SU-DHL-6 (cell line): ENCODE measurements around the gene ASL.
"Not testable (repeated sequence)": the region's sequence is repeated elsewhere in the genome, so short reads cannot be mapped to it uniquely, and the experiment has no call there.

Experiments used
- H2AFZ ChIP-seq: fragments of 200-600 bp; sonication (generic); 2 replicates; pipeline ENCODE4 v1.6.1; 2014; ENCODE audit warnings: low read depth, mild to moderate bottlenecking, moderate library complexity, mixed read lengths, antibody characterized with exemption, low read length; ENCODE audit not compliant: severe bottlenecking
- H3F3A ChIP-seq: fragments of 200-600 bp; shearing (Covaris generic); 2 replicates; pipeline ENCODE4 v1.6.0; 2016; ENCODE audit warnings: antibody characterized with exemption, mild to moderate bottlenecking; ENCODE audit not compliant: insufficient read depth
- H3K27ac ChIP-seq: fragments of 200-600 bp; sonication (generic); 2 replicates; pipeline ENCODE4 v1.5.1; 2016; ENCODE audit warnings: low read depth, mild to moderate bottlenecking, low read length, moderate library complexity, mixed read lengths
- H3K27me3 ChIP-seq: fragments of 200-600 bp; sonication (generic), shearing (Covaris generic); 2 replicates; pipeline ENCODE4 v1.6.0; 2014; ENCODE audit warnings: mild to moderate bottlenecking, low read length
- H3K36me3 ChIP-seq: fragments of 200-600 bp; sonication (generic); 2 replicates; pipeline ENCODE4 v1.6.1; 2014; ENCODE audit warnings: mild to moderate bottlenecking, low read length, mixed read lengths
- H3K4me2 ChIP-seq: fragments of 300-600, 200-600 bp; shearing (Covaris generic), sonication (generic); 2 replicates; pipeline ENCODE4 v1.6.0; 2014; ENCODE audit warnings: low read length, low read depth, mild to moderate bottlenecking; ENCODE audit not compliant: poor library complexity, severe bottlenecking
- H3K4me3 ChIP-seq: fragments of 200-600 bp; sonication (generic); 2 replicates; pipeline ENCODE4 v1.5.1; 2014; ENCODE audit warnings: antibody characterized with exemption, low read length, mild to moderate bottlenecking, mixed read lengths; ENCODE audit not compliant: insufficient read depth, poor library complexity, severe bottlenecking
- H3K79me2 ChIP-seq: fragments of 200-600 bp; sonication (generic); 2 replicates; pipeline ENCODE4 v1.6.1; 2014; ENCODE audit warnings: mild to moderate bottlenecking, low read length, moderate library complexity; ENCODE audit not compliant: insufficient read depth
- H3K9ac ChIP-seq: fragments of 200-600 bp; sonication (generic); 2 replicates; pipeline ENCODE4 v1.7.0; 2014; ENCODE audit warnings: mild to moderate bottlenecking, low read length
- H3K9me2 ChIP-seq: fragments of 200-600 bp; sonication (generic); replicated peaks from 2 replicates; pipeline ENCODE4 v1.6.1; 2014; ENCODE audit warnings: low read length; ENCODE audit not compliant: insufficient read depth
- H3K9me3 ChIP-seq: fragments of 200-600 bp; sonication (generic); 2 replicates; pipeline ENCODE4 v1.6.1; 2014; ENCODE audit warnings: low read length, mixed read lengths; ENCODE audit not compliant: insufficient read depth
- H4K20me1 ChIP-seq: fragments of 200-600 bp; sonication (generic); 2 replicates; pipeline ENCODE4 v1.6.1; 2014; ENCODE audit warnings: low read depth, mild to moderate bottlenecking, antibody characterized with exemption, low read length, moderate library complexity, mixed read lengths
- EZH2phosphoT487 ChIP-seq: fragments of 200-600 bp; sonication (generic), shearing (Covaris generic); conservative IDR thresholded peaks from 2 replicates; pipeline ENCODE4 v1.6.1; 2018; ENCODE audit warnings: mild to moderate bottlenecking, antibody characterized with exemption, low read length, moderate library complexity, mixed read lengths
- TF ChIP-seq, protein P1 (sequence below): fragments of 200-600 bp; sonication (generic); IDR thresholded peaks from one replicate; pipeline ENCODE4 v1.5.1; 2017; ENCODE audit warnings: antibody characterized with exemption, mild to moderate bottlenecking, low read length, moderate library complexity; ENCODE audit not compliant: insufficient read depth, poor library complexity, severe bottlenecking

ASL gene

DNA sequence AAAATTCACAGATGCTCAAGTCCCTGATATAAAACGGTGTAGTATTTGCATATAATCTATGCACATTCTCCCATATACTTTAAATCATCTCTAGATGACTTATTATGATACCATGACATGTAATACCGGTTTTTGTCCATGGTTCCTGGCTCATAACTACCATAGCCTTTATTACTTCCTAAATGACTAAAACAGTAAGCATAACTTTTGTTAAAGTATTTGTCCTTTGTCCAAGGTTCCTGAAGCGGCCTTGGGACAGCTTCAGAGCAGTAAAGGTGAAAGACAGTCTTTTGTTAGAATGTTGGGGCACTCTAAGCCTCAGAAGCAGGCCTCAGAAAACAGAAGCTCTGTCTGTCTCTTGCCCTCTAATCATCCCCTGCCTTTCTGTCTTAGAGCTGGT is 43.0 kb downstream of the ASL start:
- H4K20me1 ChIP-seq, result peaks cover 37% of the 10 kb centered on the region; the same call in 1 of the 2 replicates
- H3K4me2 ChIP-seq, result no peak overlapping the region
- no peak overlapping the region for H3K9ac ChIP-seq

DNA sequence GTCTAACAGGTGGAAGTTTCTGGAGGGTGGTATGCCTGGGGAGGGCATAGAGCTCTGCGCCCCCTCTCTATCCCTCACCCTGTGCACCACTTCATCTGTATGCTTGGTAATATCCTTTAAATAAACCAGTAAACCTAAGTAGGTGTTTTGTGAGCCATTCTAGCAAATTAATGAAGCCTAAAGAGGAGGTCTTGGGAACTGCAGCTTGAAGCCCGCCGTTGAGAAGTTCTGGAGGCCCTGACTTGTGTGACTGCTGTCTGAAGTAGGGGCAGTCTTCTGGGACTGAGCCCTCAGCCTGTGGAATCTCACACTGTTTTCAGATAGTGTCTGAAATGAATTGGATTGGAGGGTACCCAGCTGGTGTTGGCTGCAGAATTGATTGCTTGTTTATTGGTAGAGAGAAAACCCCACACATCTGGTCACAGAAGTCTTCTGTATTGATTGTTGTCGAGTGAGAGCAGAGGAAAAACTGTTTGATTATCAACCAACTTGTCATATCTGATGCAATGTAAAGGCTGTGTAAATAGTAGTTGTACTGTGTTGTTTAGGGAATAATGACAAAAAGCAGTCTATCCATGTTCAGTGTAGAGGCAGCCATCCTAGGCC is 43.7 kb downstream of the ASL start:
- no peak overlapping the region for H3K9ac ChIP-seq
- H3K4me2 ChIP-seq, result no peak overlapping the region
- peaks cover 37% of the 10 kb centered on the region; the same call in 1 of the 2 replicates for H4K20me1 ChIP-seq

More for the DNA sequence above, 43.0 kb downstream of the ASL start:
- H3K27ac ChIP-seq, result no peak overlapping the region
- peaks cover 14% of the 10 kb centered on the region; the same call in 1 of the 2 replicates for H3K36me3 ChIP-seq
- TF ChIP-seq EZH2phosphoT487, result no peak
- TF ChIP-seq, protein P1, sequence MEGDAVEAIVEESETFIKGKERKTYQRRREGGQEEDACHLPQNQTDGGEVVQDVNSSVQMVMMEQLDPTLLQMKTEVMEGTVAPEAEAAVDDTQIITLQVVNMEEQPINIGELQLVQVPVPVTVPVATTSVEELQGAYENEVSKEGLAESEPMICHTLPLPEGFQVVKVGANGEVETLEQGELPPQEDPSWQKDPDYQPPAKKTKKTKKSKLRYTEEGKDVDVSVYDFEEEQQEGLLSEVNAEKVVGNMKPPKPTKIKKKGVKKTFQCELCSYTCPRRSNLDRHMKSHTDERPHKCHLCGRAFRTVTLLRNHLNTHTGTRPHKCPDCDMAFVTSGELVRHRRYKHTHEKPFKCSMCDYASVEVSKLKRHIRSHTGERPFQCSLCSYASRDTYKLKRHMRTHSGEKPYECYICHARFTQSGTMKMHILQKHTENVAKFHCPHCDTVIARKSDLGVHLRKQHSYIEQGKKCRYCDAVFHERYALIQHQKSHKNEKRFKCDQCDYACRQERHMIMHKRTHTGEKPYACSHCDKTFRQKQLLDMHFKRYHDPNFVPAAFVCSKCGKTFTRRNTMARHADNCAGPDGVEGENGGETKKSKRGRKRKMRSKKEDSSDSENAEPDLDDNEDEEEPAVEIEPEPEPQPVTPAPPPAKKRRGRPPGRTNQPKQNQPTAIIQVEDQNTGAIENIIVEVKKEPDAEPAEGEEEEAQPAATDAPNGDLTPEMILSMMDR, result no peak
- H3K79me2 ChIP-seq, result peaks cover 89% of the 10 kb centered on the region
- H3K27me3 ChIP-seq, result no peaks in the 10 kb centered on the region
- H3K4me3 ChIP-seq, result no peak overlapping the region
- peaks cover 6% of the 10 kb centered on the region for H3F3A ChIP-seq
- no peaks in the 10 kb centered on the region for H3K9me2 ChIP-seq
- no peak overlapping the region for H2AFZ ChIP-seq
- H3K9me3 ChIP-seq, result no peaks in the 10 kb centered on the region

DNA sequence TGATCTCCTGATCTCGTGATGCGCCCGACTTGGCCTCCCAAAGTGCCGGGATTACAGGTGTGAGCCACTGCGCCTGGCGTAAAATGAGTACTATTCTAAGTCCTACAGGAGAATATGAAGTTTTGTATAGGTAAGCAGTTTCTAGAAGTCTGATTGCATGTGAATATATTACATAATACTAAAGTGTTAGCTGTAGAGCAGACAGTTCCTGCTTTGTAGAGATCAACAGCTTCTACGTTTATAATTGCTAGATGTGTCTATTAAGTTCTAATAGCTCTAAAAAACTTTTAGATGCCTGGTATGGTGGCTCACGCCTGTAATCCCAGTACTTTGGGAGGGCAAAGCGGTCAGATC is 47.5 kb downstream of the ASL start:
- Histone ChIP-seq H3F3A (peaks cover 6% of the 10 kb centered on the region), H3K4me2 (no peak overlapping the region), H3K27ac (no peak overlapping the region), H3K36me3 (peaks cover 14% of the 10 kb centered on the region; the same call in 1 of the 2 replicates), H3K9me2 (no peaks in the 10 kb centered on the region), H3K9me3 (no peaks in the 10 kb centered on the region), H3K9ac (no peak overlapping the region), H3K4me3 (no peak overlapping the region), H4K20me1 (peaks cover 57% of the 10 kb centered on the region), H3K27me3 (no peaks in the 10 kb centered on the region), H2AFZ (no peak overlapping the region), H3K79me2 (peaks cover 97% of the 10 kb centered on the region)
- no peak for TF ChIP-seq EZH2phosphoT487
- TF ChIP-seq, protein P1, result no peak

More for the DNA sequence above, 43.7 kb downstream of the ASL start:
- H3K79me2 ChIP-seq, result peaks cover 94% of the 10 kb centered on the region
- no peak overlapping the region for H3K27ac ChIP-seq
- H3K27me3 ChIP-seq, result no peaks in the 10 kb centered on the region
- peaks cover 14% of the 10 kb centered on the region; the same call in 1 of the 2 replicates for H3K36me3 ChIP-seq
- no peaks in the 10 kb centered on the region for H3K9me2 ChIP-seq
- no peaks in the 10 kb centered on the region for H3K9me3 ChIP-seq
- TF ChIP-seq EZH2phosphoT487, result no peak
- TF ChIP-seq, protein P1, result no peak
- peaks cover 6% of the 10 kb centered on the region for H3F3A ChIP-seq
- H2AFZ ChIP-seq, result no peak overlapping the region
- H3K4me3 ChIP-seq, result no peak overlapping the region

DNA sequence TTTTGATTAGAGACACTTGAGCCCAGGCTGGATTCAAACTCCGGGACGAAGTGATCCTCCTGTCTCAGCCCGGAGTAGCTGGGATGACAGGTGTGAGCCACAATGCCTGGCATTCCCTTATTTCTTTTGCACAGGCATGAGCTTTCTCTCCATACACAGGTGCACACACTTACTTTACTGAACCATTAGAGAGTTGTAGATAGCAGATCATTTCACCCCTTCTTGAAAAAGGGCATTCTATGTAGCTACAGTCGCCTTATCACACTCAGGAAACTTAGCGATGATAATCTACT is 48.9 kb downstream of the ASL start:
- H4K20me1 ChIP-seq, result peaks cover 50% of the 10 kb centered on the region
- H3K4me2 ChIP-seq, result not testable (repeated sequence)

More for the DNA sequence above, 48.9 kb downstream of the ASL start:
- not testable (repeated sequence) for H3K4me3 ChIP-seq, H3K36me3 ChIP-seq, H3F3A ChIP-seq, H3K9ac ChIP-seq, H3K27ac ChIP-seq, H3K9me3 ChIP-seq, H3K9me2 ChIP-seq, H3K27me3 ChIP-seq, H2AFZ ChIP-seq
- peaks cover 97% of the 10 kb centered on the region for H3K79me2 ChIP-seq
